Measurements from ENCODE around the gene CHMP6.

DNA sequence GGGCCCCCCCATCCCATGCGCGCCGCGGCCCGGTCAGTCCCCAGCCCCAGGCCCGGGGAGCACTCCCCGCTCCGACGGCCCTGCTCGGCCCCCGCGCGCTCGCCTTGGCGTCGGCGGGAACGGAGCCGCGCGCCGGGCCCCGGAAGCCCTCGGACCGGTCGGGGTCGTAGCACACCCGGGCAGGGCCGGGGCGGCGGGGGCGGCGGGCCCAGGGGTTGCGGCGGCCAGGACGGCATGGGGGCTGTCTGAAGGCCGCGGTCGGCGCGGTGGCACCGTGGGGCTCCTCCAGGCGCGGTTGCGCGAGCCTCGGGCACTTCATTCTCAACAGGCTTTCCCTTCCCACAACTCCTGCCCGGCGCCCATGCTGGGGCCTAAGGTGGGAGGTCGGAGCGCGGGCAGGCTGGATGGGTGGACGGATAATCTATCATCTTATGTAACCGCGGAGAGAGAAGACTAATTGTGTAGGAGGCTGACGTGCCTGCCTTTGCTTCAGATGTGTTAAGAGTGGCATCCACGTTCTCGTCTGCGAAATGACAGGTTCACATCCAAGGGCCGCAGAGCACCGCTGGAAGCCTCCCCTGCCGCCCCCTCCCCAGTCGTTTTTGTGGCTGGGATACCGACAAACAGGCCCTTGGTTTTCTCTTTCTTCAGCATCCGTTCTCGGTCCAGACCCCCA, 44.0 kb downstream of the CHMP6 start:
- no peak for TF ChIP-seq POLR2A (IDR thresholded peaks at IDR 0.05)
- TF ChIP-seq, protein P1, sequence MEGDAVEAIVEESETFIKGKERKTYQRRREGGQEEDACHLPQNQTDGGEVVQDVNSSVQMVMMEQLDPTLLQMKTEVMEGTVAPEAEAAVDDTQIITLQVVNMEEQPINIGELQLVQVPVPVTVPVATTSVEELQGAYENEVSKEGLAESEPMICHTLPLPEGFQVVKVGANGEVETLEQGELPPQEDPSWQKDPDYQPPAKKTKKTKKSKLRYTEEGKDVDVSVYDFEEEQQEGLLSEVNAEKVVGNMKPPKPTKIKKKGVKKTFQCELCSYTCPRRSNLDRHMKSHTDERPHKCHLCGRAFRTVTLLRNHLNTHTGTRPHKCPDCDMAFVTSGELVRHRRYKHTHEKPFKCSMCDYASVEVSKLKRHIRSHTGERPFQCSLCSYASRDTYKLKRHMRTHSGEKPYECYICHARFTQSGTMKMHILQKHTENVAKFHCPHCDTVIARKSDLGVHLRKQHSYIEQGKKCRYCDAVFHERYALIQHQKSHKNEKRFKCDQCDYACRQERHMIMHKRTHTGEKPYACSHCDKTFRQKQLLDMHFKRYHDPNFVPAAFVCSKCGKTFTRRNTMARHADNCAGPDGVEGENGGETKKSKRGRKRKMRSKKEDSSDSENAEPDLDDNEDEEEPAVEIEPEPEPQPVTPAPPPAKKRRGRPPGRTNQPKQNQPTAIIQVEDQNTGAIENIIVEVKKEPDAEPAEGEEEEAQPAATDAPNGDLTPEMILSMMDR (IDR thresholded peaks at IDR 0.05): no peak
- TF ChIP-seq EP300 (IDR thresholded peaks at IDR 0.05): no peak

Measured in suprapubic skin (tissue), 3 donors.